Ecto neural progenitor cell (in vitro differentiated cells): Measurements from ENCODE around the gene PPP6R2.

Experiments
- DNase-seq: peaks from one replicate; pipeline ENCODE4 v3.0.0-alpha.2; 2018; ENCODE audit warnings: low spot score

PPP6R2 gene

GRCh38 chr22:50447576-50448551 is 104.7 kb downstream of the PPP6R2 start:
- DNase-seq = no peak

GRCh38 chr22:50452649-50453048 is 109.5 kb downstream of the PPP6R2 start:
- DNase-seq = no peak

- no peak for DNase-seq
Observed at GRCh38 chr22:50454556-50455075, 111.5 kb downstream of the PPP6R2 start.

GRCh38 chr22:50455201-50455600 is 112.1 kb downstream of the PPP6R2 start:
- no peak for DNase-seq

- no peak for DNase-seq
Observed at GRCh38 chr22:50456026-50456425, 112.9 kb downstream of the PPP6R2 start.

- no peak for DNase-seq
Observed at GRCh38 chr22:50456466-50457234, 113.5 kb downstream of the PPP6R2 start.

GRCh38 chr22:50459016-50459415 is 115.9 kb downstream of the PPP6R2 start:
- DNase-seq = no peak

- no peak for DNase-seq
Observed at GRCh38 chr22:50459496-50460140, 116.5 kb downstream of the PPP6R2 start.

GRCh38 chr22:50460938-50461337 is 117.8 kb downstream of the PPP6R2 start:
- no peak for DNase-seq

- no peak for DNase-seq
Observed at GRCh38 chr22:50461536-50461935, 118.4 kb downstream of the PPP6R2 start.

- DNase-seq = no peak
Observed at GRCh38 chr22:50461979-50462540, 118.9 kb downstream of the PPP6R2 start.

GRCh38 chr22:50463188-50463900 is 120.2 kb downstream of the PPP6R2 start:
- DNase-seq = no peak

GRCh38 chr22:50464451-50464850 is 121.3 kb downstream of the PPP6R2 start:
- DNase-seq = no peak

GRCh38 chr22:50465066-50465930 is 122.2 kb downstream of the PPP6R2 start:
- no peak for DNase-seq

GRCh38 chr22:50467341-50467740 is 124.2 kb downstream of the PPP6R2 start:
- DNase-seq = no peak

GRCh38 chr22:50467773-50468440 is 124.8 kb downstream of the PPP6R2 start:
- no peak for DNase-seq

- no peak for DNase-seq
Observed at GRCh38 chr22:50468626-50469025, 125.5 kb downstream of the PPP6R2 start.

- DNase-seq = no peak
Observed at GRCh38 chr22:50469377-50470305, 126.5 kb downstream of the PPP6R2 start.

- no peak for DNase-seq
Observed at GRCh38 chr22:50470491-50470890, 127.4 kb downstream of the PPP6R2 start.
